ENCODE results near the gene CEACAM18.

CEACAM18 gene

DNA sequence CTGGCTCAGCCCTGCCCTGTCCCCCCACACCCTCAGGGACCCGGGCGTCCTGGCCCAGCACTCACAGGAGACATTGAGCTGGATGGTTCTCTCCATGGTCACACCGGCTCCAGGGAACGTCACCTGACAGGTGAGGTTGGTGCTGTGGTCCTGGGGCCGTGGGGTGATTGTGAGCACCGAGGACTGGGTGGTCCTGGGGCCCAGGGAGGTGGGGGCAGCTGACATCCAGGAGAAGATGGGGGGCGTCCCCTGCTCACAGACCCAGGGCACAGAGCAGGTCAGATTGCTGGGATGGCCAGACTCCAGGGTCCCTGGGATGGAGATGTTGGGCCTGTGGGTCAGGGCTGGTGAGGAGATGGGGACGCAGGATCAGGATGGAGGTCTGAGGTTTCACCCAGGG is 52.3 kb downstream of the CEACAM18 start:
- TF ChIP-seq, protein P1, sequence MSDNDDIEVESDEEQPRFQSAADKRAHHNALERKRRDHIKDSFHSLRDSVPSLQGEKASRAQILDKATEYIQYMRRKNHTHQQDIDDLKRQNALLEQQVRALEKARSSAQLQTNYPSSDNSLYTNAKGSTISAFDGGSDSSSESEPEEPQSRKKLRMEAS (IDR thresholded peaks at IDR 0.05) = no peak
- TF ChIP-seq TAF1 (IDR thresholded peaks at IDR 0.05; ENCODE audit: low read depth) = no peak
- no peak for TF ChIP-seq EP300 (IDR thresholded peaks at IDR 0.05; ENCODE audit: borderline replicate concordance)
- no peak for TF ChIP-seq ZBTB7A (IDR thresholded peaks at IDR 0.05; ENCODE audit: low read depth)
- no peak for TF ChIP-seq FOXM1 (IDR thresholded peaks at IDR 0.05; ENCODE audit: borderline replicate concordance, low read depth)
- TF ChIP-seq TEAD4 (IDR thresholded peaks at IDR 0.05) = no peak
- TF ChIP-seq YY1 (IDR thresholded peaks at IDR 0.05; ENCODE audit: low read depth) = no peak
- no peak for TF ChIP-seq NFIC (IDR thresholded peaks at IDR 0.05)
- TF ChIP-seq, protein P2, sequence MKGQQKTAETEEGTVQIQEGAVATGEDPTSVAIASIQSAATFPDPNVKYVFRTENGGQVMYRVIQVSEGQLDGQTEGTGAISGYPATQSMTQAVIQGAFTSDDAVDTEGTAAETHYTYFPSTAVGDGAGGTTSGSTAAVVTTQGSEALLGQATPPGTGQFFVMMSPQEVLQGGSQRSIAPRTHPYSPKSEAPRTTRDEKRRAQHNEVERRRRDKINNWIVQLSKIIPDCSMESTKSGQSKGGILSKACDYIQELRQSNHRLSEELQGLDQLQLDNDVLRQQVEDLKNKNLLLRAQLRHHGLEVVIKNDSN (IDR thresholded peaks at IDR 0.05) = no peak
- TF ChIP-seq, protein P3, sequence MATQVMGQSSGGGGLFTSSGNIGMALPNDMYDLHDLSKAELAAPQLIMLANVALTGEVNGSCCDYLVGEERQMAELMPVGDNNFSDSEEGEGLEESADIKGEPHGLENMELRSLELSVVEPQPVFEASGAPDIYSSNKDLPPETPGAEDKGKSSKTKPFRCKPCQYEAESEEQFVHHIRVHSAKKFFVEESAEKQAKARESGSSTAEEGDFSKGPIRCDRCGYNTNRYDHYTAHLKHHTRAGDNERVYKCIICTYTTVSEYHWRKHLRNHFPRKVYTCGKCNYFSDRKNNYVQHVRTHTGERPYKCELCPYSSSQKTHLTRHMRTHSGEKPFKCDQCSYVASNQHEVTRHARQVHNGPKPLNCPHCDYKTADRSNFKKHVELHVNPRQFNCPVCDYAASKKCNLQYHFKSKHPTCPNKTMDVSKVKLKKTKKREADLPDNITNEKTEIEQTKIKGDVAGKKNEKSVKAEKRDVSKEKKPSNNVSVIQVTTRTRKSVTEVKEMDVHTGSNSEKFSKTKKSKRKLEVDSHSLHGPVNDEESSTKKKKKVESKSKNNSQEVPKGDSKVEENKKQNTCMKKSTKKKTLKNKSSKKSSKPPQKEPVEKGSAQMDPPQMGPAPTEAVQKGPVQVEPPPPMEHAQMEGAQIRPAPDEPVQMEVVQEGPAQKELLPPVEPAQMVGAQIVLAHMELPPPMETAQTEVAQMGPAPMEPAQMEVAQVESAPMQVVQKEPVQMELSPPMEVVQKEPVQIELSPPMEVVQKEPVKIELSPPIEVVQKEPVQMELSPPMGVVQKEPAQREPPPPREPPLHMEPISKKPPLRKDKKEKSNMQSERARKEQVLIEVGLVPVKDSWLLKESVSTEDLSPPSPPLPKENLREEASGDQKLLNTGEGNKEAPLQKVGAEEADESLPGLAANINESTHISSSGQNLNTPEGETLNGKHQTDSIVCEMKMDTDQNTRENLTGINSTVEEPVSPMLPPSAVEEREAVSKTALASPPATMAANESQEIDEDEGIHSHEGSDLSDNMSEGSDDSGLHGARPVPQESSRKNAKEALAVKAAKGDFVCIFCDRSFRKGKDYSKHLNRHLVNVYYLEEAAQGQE (IDR thresholded peaks at IDR 0.05; ENCODE audit: low read depth) = no peak
- TF ChIP-seq EGR1 (IDR thresholded peaks at IDR 0.05) = no peak
- no peak for TF ChIP-seq CEBPB (IDR thresholded peaks at IDR 0.05)
- no peak for TF ChIP-seq CREB1 (IDR thresholded peaks at IDR 0.05; ENCODE audit: low read depth)
- TF ChIP-seq TCF12 (IDR thresholded peaks at IDR 0.05; ENCODE audit: low read depth) = no peak
- no peak for TF ChIP-seq RAD21 (IDR thresholded peaks at IDR 0.05; ENCODE audit: low read depth)

DNA sequence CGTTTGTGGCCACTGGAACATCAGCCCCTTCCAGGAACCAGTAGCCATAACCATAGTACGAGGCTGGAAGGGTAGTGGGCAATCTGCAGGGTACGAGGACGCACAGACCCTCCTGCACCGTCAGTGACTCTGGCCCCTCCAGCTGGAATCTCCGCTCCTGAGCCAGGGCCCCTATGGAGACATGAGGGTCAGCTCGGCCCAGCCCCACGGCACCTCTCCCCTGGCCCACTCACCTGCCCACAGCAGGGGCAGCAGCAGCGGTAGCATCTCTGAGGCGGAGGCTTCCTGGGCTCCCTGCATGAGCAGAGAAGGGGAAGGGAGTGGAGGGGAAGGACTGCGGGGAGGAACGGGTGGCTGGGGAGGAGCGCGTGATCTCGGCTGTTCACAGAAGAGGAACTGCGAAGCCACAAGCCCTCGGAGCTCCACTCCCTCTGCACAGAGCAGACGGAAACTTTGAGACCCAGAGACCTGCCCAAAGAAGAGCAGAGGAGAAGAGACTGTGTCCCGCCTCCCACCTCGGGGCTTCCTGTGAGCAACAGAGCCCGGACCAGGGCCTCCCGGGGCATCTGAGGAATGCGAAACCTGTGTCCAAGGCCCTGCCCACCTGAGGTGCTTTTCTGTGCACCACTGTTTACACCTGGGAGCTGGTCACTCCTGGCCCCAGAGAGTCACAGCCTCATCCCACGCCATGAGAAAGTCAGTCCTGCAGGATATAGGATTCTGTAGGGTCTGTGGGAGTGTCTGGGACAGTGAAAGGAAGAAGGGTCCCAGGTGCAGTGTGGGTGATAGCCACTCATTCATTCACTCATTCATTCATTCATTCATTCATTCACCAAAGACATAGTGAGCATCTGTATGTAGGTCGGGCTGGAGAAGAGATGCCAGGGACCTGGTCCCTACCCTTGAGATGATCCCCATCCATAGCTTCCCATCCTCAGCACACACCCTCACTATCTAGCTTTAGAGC is 53.3 kb downstream of the CEACAM18 start, which contains the start of gene SIGLEC6:
TSS of gene SIGLEC6 (minus strand) at position 322 of the 967 bp plus-strand sequence. CDS start at position 300, 22 bp downstream.
- TF ChIP-seq YY1 (IDR thresholded peaks at IDR 0.05; ENCODE audit: low read depth) = no peak
- TF ChIP-seq TAF1 (IDR thresholded peaks at IDR 0.05; ENCODE audit: low read depth) = no peak
- no peak for TF ChIP-seq CEBPB (IDR thresholded peaks at IDR 0.05)
- TF ChIP-seq, protein P3 (IDR thresholded peaks at IDR 0.05; ENCODE audit: low read depth) = no peak
- TF ChIP-seq ZBTB7A (IDR thresholded peaks at IDR 0.05; ENCODE audit: low read depth) = no peak
- TF ChIP-seq EGR1 (IDR thresholded peaks at IDR 0.05) = no peak
- no peak for TF ChIP-seq NFIC (IDR thresholded peaks at IDR 0.05)
- TF ChIP-seq EP300 (IDR thresholded peaks at IDR 0.05; ENCODE audit: borderline replicate concordance) = no peak
- TF ChIP-seq TCF12 (IDR thresholded peaks at IDR 0.05; ENCODE audit: low read depth) = no peak

DNA sequence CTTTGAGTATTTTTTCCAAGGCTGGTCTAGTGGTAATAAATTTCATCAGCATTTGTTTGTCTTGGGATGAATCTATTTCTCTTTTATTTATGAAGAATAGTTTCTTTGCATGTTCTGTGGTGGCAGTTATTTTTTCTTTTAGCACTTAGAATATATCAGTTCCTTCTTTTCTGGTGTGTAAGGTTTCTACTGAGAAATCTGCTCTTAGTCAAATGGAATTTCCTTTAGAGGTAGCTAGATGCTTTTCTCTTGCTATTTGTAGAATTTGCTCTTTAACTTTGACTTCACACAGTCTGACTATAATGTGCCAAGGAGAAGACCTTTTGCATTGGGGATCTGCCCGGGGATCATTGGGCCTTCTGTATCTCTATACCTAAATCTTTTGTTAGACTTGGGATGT is 57.2 kb downstream of the CEACAM18 start:
- TF ChIP-seq TAF1 (IDR thresholded peaks at IDR 0.05; ENCODE audit: low read depth) (no peak), FOXM1 (IDR thresholded peaks at IDR 0.05; ENCODE audit: borderline replicate concordance, low read depth) (no peak), TCF12 (IDR thresholded peaks at IDR 0.05; ENCODE audit: low read depth) (no peak)

DNA sequence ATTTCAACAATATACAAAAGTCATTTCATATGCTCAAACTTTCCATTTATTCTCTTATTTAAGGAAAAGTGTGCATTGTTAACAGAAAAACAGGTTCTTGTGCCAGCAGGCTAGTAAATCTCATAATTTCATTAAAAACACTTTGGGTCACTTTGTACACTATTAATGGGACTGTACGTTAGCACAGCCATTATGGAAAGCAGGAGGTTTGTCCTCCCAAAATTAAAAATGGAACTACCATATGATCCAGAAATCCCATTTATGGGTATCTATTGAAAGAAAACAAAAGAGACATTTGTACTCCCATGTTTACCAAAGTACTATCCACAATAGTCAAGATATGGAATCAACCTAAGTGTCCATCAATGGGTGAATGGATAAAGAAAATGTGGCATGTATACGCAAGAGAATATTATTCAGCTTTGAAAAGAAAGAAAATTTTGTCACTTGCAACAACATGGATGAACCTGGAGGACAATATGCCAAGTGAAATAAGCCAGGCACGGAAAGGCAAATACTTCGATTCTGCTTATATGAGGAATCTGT is 61.6 kb downstream of the CEACAM18 start:
- no peak for TF ChIP-seq TAF1 (IDR thresholded peaks at IDR 0.05; ENCODE audit: low read depth)
- TF ChIP-seq EP300 (IDR thresholded peaks at IDR 0.05; ENCODE audit: borderline replicate concordance) = no peak
- no peak for TF ChIP-seq CEBPB (IDR thresholded peaks at IDR 0.05)
- TF ChIP-seq FOXM1 (IDR thresholded peaks at IDR 0.05; ENCODE audit: borderline replicate concordance, low read depth) = no peak
- TF ChIP-seq ZBTB7A (IDR thresholded peaks at IDR 0.05; ENCODE audit: low read depth) = no peak
- no peak for TF ChIP-seq CREB1 (IDR thresholded peaks at IDR 0.05; ENCODE audit: low read depth)
- TF ChIP-seq NFIC (IDR thresholded peaks at IDR 0.05) = no peak
- TF ChIP-seq EGR1 (IDR thresholded peaks at IDR 0.05) = no peak

All from Ishikawa (cell line).